ENCODE measurements around the gene FNDC3B.

Gene FNDC3B

GRCh38 chr3:172174513-172175253 is 135.3 kb downstream of the FNDC3B start:
- H3K4me3 ChIP-seq (ENCODE audit: low read depth in 1 of 2, low read length in 2 of 2): no peak overlapping the region
- H3K4me1 ChIP-seq (ENCODE audit: control insufficient read depth in 1 of 2, insufficient read depth in 2 of 2, low read length in 2 of 2): peaks cover 3 to 43% of the 10 kb centered on the region in 2 donors
- H3K27me3 ChIP-seq (ENCODE audit: control insufficient read depth in 1 of 2, insufficient read depth in 2 of 2, low read length in 2 of 2): no peaks in the 10 kb centered on the region
- H3K27ac ChIP-seq (ENCODE audit: low read depth, low read length): no peak overlapping the region
- H3K9ac ChIP-seq (ENCODE audit: low read depth in 1 of 2, low read length in 2 of 2): no peak overlapping the region
- no peaks in the 10 kb centered on the region for H3K36me3 ChIP-seq (ENCODE audit: control insufficient read depth in 1 of 2, insufficient read depth in 2 of 2, low read length in 2 of 2)
- no peaks in the 10 kb centered on the region for H3K9me3 ChIP-seq (ENCODE audit: control insufficient read depth in 1 of 2, low read length in 2 of 2)

DNA sequence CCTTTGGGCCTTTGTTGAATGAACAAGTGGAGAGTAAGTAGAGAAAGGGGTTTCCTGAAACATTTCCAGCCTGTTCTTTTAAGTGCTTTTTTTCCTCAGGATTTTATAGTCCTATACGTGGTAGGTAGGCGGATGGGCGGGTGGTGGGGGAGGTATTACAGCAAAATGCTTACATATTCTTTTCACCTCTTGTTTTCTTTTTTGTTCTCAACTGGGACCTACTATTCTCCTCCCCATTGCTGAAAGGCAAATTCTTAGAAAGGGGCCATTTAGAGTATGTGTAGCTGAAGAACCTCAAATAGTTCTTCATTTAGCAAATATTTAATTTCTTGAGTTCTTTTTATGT is 135.8 kb downstream of the FNDC3B start:
- no peak overlapping the region for H3K9ac ChIP-seq (ENCODE audit: low read depth in 1 of 2, low read length in 2 of 2)
- no peak overlapping the region for H3K4me3 ChIP-seq (ENCODE audit: low read depth in 1 of 2, low read length in 2 of 2)
- H3K36me3 ChIP-seq (ENCODE audit: control insufficient read depth in 1 of 2, insufficient read depth in 2 of 2, low read length in 2 of 2): no peaks in the 10 kb centered on the region
- H3K4me1 ChIP-seq (ENCODE audit: control insufficient read depth in 1 of 2, insufficient read depth in 2 of 2, low read length in 2 of 2): peaks cover 8 to 48% of the 10 kb centered on the region in 2 donors
- H3K27me3 ChIP-seq (ENCODE audit: control insufficient read depth in 1 of 2, insufficient read depth in 2 of 2, low read length in 2 of 2): no peaks in the 10 kb centered on the region
- no peaks in the 10 kb centered on the region for H3K9me3 ChIP-seq (ENCODE audit: control insufficient read depth in 1 of 2, low read length in 2 of 2)
- H3K27ac ChIP-seq (ENCODE audit: low read depth, low read length): no peak overlapping the region

GRCh38 chr3:172176061-172176770 is 136.8 kb downstream of the FNDC3B start:
- Histone ChIP-seq H3K27ac (ENCODE audit: low read depth, low read length) (no peak overlapping the region), H3K4me3 (ENCODE audit: low read depth in 1 of 2, low read length in 2 of 2) (no peak overlapping the region), H3K9ac (ENCODE audit: low read depth in 1 of 2, low read length in 2 of 2) (no peak overlapping the region), H3K27me3 (ENCODE audit: control insufficient read depth in 1 of 2, insufficient read depth in 2 of 2, low read length in 2 of 2) (no peaks in the 10 kb centered on the region), H3K36me3 (ENCODE audit: control insufficient read depth in 1 of 2, insufficient read depth in 2 of 2, low read length in 2 of 2) (no peaks in the 10 kb centered on the region), H3K4me1 (ENCODE audit: control insufficient read depth in 1 of 2, insufficient read depth in 2 of 2, low read length in 2 of 2) (peaks cover 8 to 48% of the 10 kb centered on the region in 2 donors), H3K9me3 (ENCODE audit: control insufficient read depth in 1 of 2, low read length in 2 of 2) (no peaks in the 10 kb centered on the region)

GRCh38 chr3:172177046-172177445 is 137.7 kb downstream of the FNDC3B start:
- Histone ChIP-seq H3K36me3 (ENCODE audit: control insufficient read depth in 1 of 2, insufficient read depth in 2 of 2, low read length in 2 of 2) (no peaks in the 10 kb centered on the region), H3K4me1 (ENCODE audit: control insufficient read depth in 1 of 2, insufficient read depth in 2 of 2, low read length in 2 of 2) (peaks cover 8 to 45% of the 10 kb centered on the region in 2 donors), H3K4me3 (ENCODE audit: low read depth in 1 of 2, low read length in 2 of 2) (no peak overlapping the region), H3K27me3 (ENCODE audit: control insufficient read depth in 1 of 2, insufficient read depth in 2 of 2, low read length in 2 of 2) (no peaks in the 10 kb centered on the region), H3K9me3 (ENCODE audit: control insufficient read depth in 1 of 2, low read length in 2 of 2) (no peaks in the 10 kb centered on the region), H3K27ac (ENCODE audit: low read depth, low read length) (no peak overlapping the region), H3K9ac (ENCODE audit: low read depth in 1 of 2, low read length in 2 of 2) (no peak overlapping the region)

DNA sequence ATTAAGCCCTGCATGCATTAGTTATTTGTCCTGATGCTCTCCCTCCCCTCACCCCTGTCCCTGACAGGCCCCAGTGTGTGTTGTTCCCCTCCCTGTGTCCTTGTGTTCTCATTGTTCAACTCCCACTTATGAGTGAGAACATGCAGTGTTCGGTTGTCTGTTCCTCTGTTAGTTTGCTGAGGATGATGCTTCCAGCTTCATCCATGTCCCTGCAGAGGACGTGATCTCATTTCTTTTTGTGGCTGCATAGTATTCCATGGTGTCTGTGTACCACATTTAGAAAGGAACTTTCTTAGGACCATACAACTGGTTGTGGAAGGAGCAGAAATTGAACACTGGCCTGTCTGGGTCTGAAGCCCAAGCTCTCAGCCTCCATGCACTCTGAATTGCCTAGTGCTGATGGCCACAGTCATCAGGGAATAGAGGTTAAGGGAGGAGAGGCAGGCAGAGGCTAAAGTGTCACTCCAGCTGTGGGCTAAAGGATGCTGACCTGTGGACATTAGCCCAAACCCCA is 138.5 kb downstream of the FNDC3B start:
- Histone ChIP-seq H3K4me1 (ENCODE audit: control insufficient read depth in 1 of 2, insufficient read depth in 2 of 2, low read length in 2 of 2) (peaks cover 8 to 50% of the 10 kb centered on the region in 2 donors), H3K36me3 (ENCODE audit: control insufficient read depth in 1 of 2, insufficient read depth in 2 of 2, low read length in 2 of 2) (no peaks in the 10 kb centered on the region), H3K9ac (ENCODE audit: low read depth in 1 of 2, low read length in 2 of 2) (no peak overlapping the region), H3K27ac (ENCODE audit: low read depth, low read length) (no peak overlapping the region), H3K27me3 (ENCODE audit: control insufficient read depth in 1 of 2, insufficient read depth in 2 of 2, low read length in 2 of 2) (no peaks in the 10 kb centered on the region), H3K9me3 (ENCODE audit: control insufficient read depth in 1 of 2, low read length in 2 of 2) (no peaks in the 10 kb centered on the region), H3K4me3 (ENCODE audit: low read depth in 1 of 2, low read length in 2 of 2) (no peak overlapping the region)

- H3K9ac ChIP-seq (ENCODE audit: low read depth in 1 of 2, low read length in 2 of 2): no peak overlapping the region
- H3K27ac ChIP-seq (ENCODE audit: low read depth, low read length): no peak overlapping the region
- H3K4me1 ChIP-seq (ENCODE audit: control insufficient read depth in 1 of 2, insufficient read depth in 2 of 2, low read length in 2 of 2): peaks cover 8 to 43% of the 10 kb centered on the region in 2 donors
- no peaks in the 10 kb centered on the region for H3K27me3 ChIP-seq (ENCODE audit: control insufficient read depth in 1 of 2, insufficient read depth in 2 of 2, low read length in 2 of 2)
- no peak overlapping the region for H3K4me3 ChIP-seq (ENCODE audit: low read depth in 1 of 2, low read length in 2 of 2)
- no peaks in the 10 kb centered on the region for H3K36me3 ChIP-seq (ENCODE audit: control insufficient read depth in 1 of 2, insufficient read depth in 2 of 2, low read length in 2 of 2)
- H3K9me3 ChIP-seq (ENCODE audit: control insufficient read depth in 1 of 2, low read length in 2 of 2): no peaks in the 10 kb centered on the region
Observed at GRCh38 chr3:172179680-172180399, 140.5 kb downstream of the FNDC3B start.

- Histone ChIP-seq H3K9ac (ENCODE audit: low read depth in 1 of 2, low read length in 2 of 2) (no peak overlapping the region), H3K27me3 (ENCODE audit: control insufficient read depth in 1 of 2, insufficient read depth in 2 of 2, low read length in 2 of 2) (no peaks in the 10 kb centered on the region), H3K4me1 (ENCODE audit: control insufficient read depth in 1 of 2, insufficient read depth in 2 of 2, low read length in 2 of 2) (peaks cover 8 to 38% of the 10 kb centered on the region in 2 donors), H3K27ac (ENCODE audit: low read depth, low read length) (no peak overlapping the region), H3K9me3 (ENCODE audit: control insufficient read depth in 1 of 2, low read length in 2 of 2) (no peaks in the 10 kb centered on the region), H3K4me3 (ENCODE audit: low read depth in 1 of 2, low read length in 2 of 2) (no peak overlapping the region), H3K36me3 (ENCODE audit: control insufficient read depth in 1 of 2, insufficient read depth in 2 of 2, low read length in 2 of 2) (no peaks in the 10 kb centered on the region)
Observed at GRCh38 chr3:172180473-172180872, 141.1 kb downstream of the FNDC3B start.

DNA sequence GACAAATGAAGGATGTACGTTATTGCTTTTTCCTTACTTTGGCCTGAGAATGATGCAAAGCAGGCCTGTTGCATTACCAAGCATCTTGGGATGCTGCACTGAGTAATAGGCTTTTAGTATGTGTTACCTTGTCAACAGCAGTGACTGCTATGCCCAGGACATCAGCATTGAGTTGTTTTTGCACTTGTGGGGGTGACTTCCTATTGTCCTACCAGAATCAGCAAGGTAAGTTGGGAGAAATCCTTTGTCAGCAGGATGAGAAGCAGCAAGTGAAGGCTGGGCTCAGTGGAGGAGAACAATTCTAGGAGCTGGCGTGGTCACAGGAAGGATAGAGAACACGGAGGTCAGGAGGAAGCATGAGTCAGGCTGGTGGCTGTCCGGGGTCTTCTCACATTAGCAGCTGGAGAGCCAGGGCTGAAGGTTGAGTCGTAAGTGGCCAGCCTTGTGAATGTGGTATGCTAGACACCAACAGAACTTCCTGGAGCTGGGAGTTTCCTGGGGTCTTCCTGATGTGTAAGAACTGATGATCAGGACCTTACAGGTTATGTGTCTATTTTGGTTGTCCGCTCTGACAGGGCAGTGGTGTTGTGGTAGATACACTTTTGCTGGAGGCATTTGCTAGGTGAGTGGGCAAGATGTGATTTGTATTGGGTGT is 142.7 kb downstream of the FNDC3B start:
- Histone ChIP-seq H3K4me1 (ENCODE audit: control insufficient read depth in 1 of 2, insufficient read depth in 2 of 2, low read length in 2 of 2) (peaks cover 8 to 24% of the 10 kb centered on the region in 2 donors), H3K4me3 (ENCODE audit: low read depth in 1 of 2, low read length in 2 of 2) (no peak overlapping the region), H3K27me3 (ENCODE audit: control insufficient read depth in 1 of 2, insufficient read depth in 2 of 2, low read length in 2 of 2) (no peaks in the 10 kb centered on the region), H3K9ac (ENCODE audit: low read depth in 1 of 2, low read length in 2 of 2) (no peak overlapping the region), H3K27ac (ENCODE audit: low read depth, low read length) (no peak overlapping the region), H3K9me3 (ENCODE audit: control insufficient read depth in 1 of 2, low read length in 2 of 2) (no peaks in the 10 kb centered on the region), H3K36me3 (ENCODE audit: control insufficient read depth in 1 of 2, insufficient read depth in 2 of 2, low read length in 2 of 2) (no peaks in the 10 kb centered on the region)

- no peaks in the 10 kb centered on the region for H3K27me3 ChIP-seq (ENCODE audit: control insufficient read depth in 1 of 2, insufficient read depth in 2 of 2, low read length in 2 of 2)
- H3K4me3 ChIP-seq (ENCODE audit: low read depth in 1 of 2, low read length in 2 of 2): no peak overlapping the region
- H3K36me3 ChIP-seq (ENCODE audit: control insufficient read depth in 1 of 2, insufficient read depth in 2 of 2, low read length in 2 of 2): no peaks in the 10 kb centered on the region
- H3K9me3 ChIP-seq (ENCODE audit: control insufficient read depth in 1 of 2, low read length in 2 of 2): no peaks in the 10 kb centered on the region
- H3K9ac ChIP-seq (ENCODE audit: low read depth in 1 of 2, low read length in 2 of 2): no peak overlapping the region
- H3K4me1 ChIP-seq (ENCODE audit: control insufficient read depth in 1 of 2, insufficient read depth in 2 of 2, low read length in 2 of 2): peaks cover 8 to 24% of the 10 kb centered on the region in 2 donors
- no peak overlapping the region for H3K27ac ChIP-seq (ENCODE audit: low read depth, low read length)
Observed at GRCh38 chr3:172182797-172183196, 143.4 kb downstream of the FNDC3B start.

Data from duodenal mucosa (tissue), 2 donors.